ENCODE measurements around the gene IKZF4.

DNA sequence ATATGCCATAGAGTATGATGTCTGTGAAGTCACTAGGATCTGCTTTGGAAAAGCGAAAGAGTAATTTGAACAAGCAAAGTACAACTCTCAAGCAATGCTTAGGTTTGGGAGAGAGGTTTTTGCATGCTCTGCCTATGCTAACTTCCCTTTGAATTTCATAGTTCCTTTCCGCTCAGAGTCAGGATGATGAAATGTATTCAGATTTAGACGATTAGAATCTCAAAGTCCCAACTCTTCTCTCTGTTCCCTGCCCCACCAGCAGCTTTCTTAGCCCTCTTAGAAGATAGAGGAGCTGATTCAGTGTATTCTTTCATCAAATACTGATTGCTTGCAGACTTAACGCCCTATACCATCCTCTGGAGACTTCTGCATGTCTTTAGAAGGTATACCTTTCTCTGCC lies 35.5 kb upstream of the IKZF4 start:
- TF ChIP-seq, protein P1, sequence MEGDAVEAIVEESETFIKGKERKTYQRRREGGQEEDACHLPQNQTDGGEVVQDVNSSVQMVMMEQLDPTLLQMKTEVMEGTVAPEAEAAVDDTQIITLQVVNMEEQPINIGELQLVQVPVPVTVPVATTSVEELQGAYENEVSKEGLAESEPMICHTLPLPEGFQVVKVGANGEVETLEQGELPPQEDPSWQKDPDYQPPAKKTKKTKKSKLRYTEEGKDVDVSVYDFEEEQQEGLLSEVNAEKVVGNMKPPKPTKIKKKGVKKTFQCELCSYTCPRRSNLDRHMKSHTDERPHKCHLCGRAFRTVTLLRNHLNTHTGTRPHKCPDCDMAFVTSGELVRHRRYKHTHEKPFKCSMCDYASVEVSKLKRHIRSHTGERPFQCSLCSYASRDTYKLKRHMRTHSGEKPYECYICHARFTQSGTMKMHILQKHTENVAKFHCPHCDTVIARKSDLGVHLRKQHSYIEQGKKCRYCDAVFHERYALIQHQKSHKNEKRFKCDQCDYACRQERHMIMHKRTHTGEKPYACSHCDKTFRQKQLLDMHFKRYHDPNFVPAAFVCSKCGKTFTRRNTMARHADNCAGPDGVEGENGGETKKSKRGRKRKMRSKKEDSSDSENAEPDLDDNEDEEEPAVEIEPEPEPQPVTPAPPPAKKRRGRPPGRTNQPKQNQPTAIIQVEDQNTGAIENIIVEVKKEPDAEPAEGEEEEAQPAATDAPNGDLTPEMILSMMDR (IDR thresholded peaks at IDR 0.05): no peak
- no peak for TF ChIP-seq EZH2 (IDR thresholded peaks at IDR 0.05)

Measured in neural progenitor cell (in vitro differentiated cells).